GM19025 (cell line): ENCODE measurements around the gene EBF4.

Experiments
- ATAC-seq: cut with Tn5 transposase; IDR thresholded peaks from one replicate; pipeline ENCODE4 v1.9.1; 2021; ENCODE audit warnings: mild to moderate bottlenecking, low read depth, moderate library complexity; ENCODE audit not compliant: unreplicated experiment

Gene EBF4

GRCh38 chr20:2699775-2700413, 7.3 kb downstream of the EBF4 start:
- ATAC-seq: no peak

GRCh38 chr20:2700913-2701620, 8.5 kb downstream of the EBF4 start:
- ATAC-seq: no peak

DNA sequence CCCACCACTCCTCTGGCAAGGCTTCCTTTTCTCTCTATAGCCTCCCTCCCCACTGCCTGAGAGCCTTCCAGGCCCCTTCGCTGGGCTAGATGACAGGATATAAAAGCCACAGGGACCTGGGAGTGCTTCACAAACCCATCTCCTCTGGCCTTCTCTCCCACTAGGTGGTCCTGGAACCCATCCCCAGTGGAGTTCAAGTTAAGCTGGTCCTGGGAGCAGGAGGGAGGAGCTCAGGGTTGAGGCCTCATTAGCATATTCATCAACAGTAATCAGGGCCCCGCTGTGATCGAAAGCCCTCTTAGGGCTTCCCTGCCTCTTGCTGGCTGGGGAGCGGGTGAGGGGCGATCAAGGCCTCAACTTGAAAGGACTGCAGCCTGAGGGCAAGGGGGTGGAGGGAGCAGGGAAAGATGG, 9.1 kb downstream of the EBF4 start:
- ATAC-seq: no peak

GRCh38 chr20:2703716-2704475, 11.3 kb downstream of the EBF4 start:
- no peak for ATAC-seq

DNA sequence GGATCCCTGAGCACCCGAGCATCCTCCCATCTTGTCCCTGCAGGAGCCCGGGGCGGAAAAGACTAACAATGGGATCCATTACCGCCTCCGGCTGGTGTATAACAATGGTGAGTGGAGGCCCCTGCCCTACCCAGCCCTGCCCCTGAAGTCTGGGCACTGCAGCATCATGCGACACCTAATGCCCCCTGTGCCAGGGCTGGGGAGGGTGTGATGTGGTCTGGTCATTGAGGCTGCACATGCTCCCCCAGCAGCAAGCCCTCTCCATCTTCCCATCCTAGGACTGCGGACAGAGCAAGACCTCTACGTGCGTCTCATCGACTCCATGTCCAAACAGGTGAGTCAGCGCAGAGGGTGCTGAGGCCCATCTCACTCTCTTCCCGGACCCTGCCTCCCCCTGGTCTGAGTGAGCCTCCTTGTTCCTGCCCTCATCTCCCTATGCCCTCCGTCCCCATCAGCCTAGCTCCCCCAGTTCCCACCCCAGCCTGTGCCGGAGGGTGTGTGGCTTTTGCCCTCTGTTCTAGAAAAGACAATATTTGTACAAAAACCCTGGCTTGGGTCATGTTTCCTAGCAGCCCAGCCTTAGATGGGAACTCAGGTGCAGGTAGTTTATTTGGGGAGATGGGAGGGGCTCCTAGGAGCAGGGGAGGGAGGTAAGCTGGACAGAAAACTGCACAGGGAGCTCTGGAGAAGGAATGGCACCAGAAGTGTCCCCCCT, 13.5 kb downstream of the EBF4 start:
- no peak for ATAC-seq

GRCh38 chr20:2706688-2707352, 14.2 kb downstream of the EBF4 start:
- no peak for ATAC-seq

GRCh38 chr20:2707353-2708072, 14.9 kb downstream of the EBF4 start:
- no peak for ATAC-seq

GRCh38 chr20:2708073-2708415, 15.5 kb downstream of the EBF4 start:
- no peak for ATAC-seq

- ATAC-seq: no peak
These were observed 16.1 kb downstream of the EBF4 start for GRCh38 chr20:2708665-2709064.

DNA sequence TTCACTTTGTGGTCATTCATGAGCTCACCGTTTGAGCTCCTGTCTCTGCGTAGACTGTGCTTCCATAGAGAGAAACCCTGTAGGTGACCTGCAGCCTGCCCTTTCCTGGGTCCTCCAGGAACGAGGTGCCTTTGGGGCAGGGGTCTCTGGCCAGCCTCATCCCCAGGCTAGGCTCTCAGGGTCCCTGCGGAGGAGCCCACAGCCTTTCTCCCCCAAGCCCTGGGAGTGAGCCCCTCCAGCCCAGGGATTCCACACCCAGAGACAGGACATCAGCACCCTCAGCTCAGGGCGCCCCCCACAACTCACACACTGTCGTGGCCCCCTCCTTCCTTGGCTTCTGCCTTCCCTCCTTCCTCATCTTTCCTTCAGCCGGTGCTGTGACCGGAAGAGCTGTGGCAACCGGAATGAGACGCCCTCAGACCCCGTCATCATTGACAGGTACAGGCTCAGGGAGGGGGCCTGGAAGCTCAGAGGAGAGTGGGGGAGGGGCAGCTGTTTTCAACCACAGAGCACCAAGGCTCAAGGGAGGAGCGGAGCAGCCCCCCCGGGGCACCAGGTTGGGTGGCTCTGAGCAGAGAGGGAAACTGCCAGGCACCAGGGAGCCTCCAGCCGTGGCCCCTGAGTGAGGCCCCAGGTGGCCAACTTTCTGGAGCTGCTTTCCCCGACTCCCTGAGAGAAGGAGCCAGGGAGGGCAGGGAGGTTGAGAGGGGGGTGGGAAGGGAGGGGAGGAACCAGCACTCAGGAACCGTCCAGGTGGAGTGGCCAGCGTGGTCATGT, 16.8 kb downstream of the EBF4 start:
- ATAC-seq: no peak

DNA sequence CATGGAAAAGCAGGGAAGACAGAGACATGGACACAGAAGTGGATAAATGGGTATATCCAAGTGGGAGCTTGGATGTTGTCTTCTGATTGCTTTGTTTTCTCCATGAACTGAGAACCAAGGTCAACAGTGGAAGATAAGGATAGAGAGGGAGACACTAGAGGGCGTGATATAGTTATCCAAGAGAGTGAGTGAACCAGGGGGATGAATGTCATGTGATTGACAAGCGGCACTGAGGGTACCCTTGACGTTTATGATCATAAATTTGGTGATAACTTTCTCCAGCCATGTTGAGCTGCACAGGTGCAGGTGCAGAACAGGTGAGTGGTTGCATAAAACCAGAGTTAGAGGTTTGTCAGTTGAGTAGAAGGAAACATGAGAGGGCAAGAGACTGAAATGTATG, 20.7 kb downstream of the EBF4 start:
- ATAC-seq: no peak

DNA sequence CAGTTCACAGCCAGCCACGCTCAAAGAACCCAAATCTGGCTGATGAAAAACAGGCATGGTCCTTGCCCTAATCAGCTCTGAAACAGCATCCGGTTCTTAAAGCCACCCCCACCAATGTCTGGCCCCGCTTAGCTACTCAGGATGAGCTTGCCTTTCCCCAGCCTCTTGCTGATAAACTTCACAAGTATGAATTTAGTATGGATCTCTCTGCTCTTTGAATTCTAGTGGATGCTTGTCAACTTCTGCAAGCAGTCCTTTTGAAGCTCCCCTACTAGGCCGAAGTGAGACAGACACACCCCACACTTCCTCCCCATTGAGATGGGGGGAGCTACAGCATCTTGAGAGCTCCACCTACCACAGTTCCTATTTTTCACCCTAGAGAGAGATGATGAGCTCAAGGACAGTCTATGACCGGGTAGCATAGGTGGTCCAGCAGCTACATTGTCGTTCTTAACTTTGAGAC, 36.7 kb downstream of the EBF4 start:
- ATAC-seq: no peak

DNA sequence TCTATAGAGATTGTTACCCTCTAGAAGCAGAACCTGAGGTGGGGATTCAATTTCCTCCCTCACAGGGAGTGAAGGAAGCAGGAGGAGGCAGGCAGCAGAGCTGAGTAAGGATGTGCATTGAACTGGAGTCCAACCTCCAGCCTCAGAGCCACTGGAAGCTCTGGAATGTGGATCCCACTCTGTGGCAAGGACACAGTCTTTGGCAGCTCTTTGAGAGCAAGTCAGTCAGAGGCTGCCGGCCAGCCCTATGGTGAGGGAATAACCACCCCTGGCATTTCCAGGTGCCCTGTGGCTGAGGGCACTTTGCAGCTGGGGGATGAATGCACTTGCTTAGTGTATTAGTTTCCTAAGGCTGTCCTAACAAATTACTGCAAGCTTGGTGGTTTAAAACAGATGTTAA, 37.2 kb downstream of the EBF4 start:
- ATAC-seq: no peak

GRCh38 chr20:2734899-2735298, 42.3 kb downstream of the EBF4 start:
- ATAC-seq: no peak

- no peak for ATAC-seq
These were observed 43.9 kb downstream of the EBF4 start for GRCh38 chr20:2736441-2736840.

GRCh38 chr20:2738331-2739041, 45.9 kb downstream of the EBF4 start:
- no peak for ATAC-seq

DNA sequence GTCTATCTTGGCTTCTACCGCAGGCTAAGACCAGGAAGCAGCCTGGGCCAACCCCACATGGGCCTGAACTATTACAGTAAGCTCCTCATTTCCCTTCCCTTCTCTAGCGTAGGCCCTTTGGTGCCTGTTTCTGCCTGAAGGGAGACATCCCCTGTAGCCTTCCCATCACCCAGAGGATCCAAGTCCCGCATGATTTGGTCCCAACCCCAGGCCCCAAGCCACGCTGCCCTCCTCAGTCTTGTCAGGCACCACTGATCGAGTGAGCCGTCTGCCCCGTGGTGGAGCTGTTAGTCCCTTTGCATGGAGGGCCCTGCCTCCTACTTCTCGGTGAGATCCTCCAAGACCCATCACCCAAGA, 46.4 kb downstream of the EBF4 start:
- ATAC-seq: no peak

DNA sequence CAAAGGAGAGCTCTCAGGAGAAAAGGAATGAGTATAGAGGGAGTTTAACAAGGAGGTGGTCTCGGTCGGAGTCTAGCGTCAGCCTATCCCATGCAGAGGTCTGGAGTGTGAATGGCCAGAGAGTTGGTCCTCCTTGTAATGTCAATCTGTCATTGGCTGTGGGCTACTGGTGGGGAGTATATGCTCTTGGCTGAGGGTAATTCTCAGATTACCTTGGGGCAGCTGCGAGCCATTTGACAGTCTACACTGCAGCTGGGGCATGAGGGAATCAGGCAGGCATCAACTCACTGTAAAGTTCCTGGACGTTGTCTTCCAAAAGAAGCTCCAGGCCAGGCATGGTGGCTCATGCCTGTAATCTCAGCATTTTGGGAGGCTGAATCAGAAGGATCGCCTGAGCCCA, 48.1 kb downstream of the EBF4 start:
- ATAC-seq: no peak

GRCh38 chr20:2741463-2741862, 48.9 kb downstream of the EBF4 start:
- no peak for ATAC-seq
